KOPT-K1 (cell line): ENCODE data around the gene MORN5.

ENCODE experiments used
- H3K27ac ChIP-seq: fragments of 200-600 bp; sonication (generic); 2 replicates; pipeline ENCODE4 v1.5.1; 2016; ENCODE audit warnings: antibody characterized with exemption, mild to moderate bottlenecking, low read depth, low read length; ENCODE audit not compliant: poor library complexity, severe bottlenecking
- H3K36me3 ChIP-seq: fragments of 200-600 bp; sonication (generic); 2 replicates; pipeline ENCODE4 v1.5.1; 2017; ENCODE audit warnings: antibody characterized with exemption, mild to moderate bottlenecking, low read length, moderate library complexity; ENCODE audit not compliant: insufficient read depth
- H3K9me3 ChIP-seq: fragments of 200-600 bp; sonication (generic); 2 replicates; pipeline ENCODE4 v1.5.1; 2017; ENCODE audit warnings: antibody characterized with exemption, low read length, mild to moderate bottlenecking; ENCODE audit not compliant: insufficient read depth, poor library complexity, severe bottlenecking

MORN5 gene

GRCh38 chr9:122186777-122187470, 27.2 kb downstream of the MORN5 start:
- Histone ChIP-seq H3K27ac (no peak overlapping the region), H3K9me3 (no peaks in the 10 kb centered on the region)

GRCh38 chr9:122188369-122188768, 28.7 kb downstream of the MORN5 start:
- Histone ChIP-seq H3K36me3 (no peaks in the 10 kb centered on the region), H3K27ac (no peak overlapping the region), H3K9me3 (no peaks in the 10 kb centered on the region)

More at GRCh38 chr9:122186777-122187470, 27.2 kb downstream of the MORN5 start:
- no peaks in the 10 kb centered on the region for H3K36me3 ChIP-seq

- no peak overlapping the region for H3K27ac ChIP-seq
- H3K36me3 ChIP-seq = no peaks in the 10 kb centered on the region
- no peaks in the 10 kb centered on the region for H3K9me3 ChIP-seq
Observed at GRCh38 chr9:122190597-122191381, 31.1 kb downstream of the MORN5 start.

- H3K9me3 ChIP-seq = no peaks in the 10 kb centered on the region
- no peaks in the 10 kb centered on the region for H3K36me3 ChIP-seq
- no peak overlapping the region for H3K27ac ChIP-seq
Observed at GRCh38 chr9:122191584-122191983, 31.9 kb downstream of the MORN5 start.

GRCh38 chr9:122192261-122192875, 32.7 kb downstream of the MORN5 start:
- H3K27ac ChIP-seq = no peak overlapping the region
- no peaks in the 10 kb centered on the region for H3K36me3 ChIP-seq
- H3K9me3 ChIP-seq = no peaks in the 10 kb centered on the region

GRCh38 chr9:122192914-122193525, 33.3 kb downstream of the MORN5 start:
- H3K9me3 ChIP-seq = no peaks in the 10 kb centered on the region
- H3K27ac ChIP-seq = no peak overlapping the region
- no peaks in the 10 kb centered on the region for H3K36me3 ChIP-seq

GRCh38 chr9:122193651-122194050, 33.9 kb downstream of the MORN5 start:
- H3K9me3 ChIP-seq = no peaks in the 10 kb centered on the region
- no peaks in the 10 kb centered on the region for H3K36me3 ChIP-seq
- no peak overlapping the region for H3K27ac ChIP-seq

GRCh38 chr9:122195875-122196274, 36.2 kb downstream of the MORN5 start:
- H3K27ac ChIP-seq = no peak overlapping the region
- H3K9me3 ChIP-seq = no peaks in the 10 kb centered on the region
- H3K36me3 ChIP-seq = no peaks in the 10 kb centered on the region

GRCh38 chr9:122197426-122197825, 37.7 kb downstream of the MORN5 start:
- H3K9me3 ChIP-seq = no peaks in the 10 kb centered on the region
- no peaks in the 10 kb centered on the region for H3K36me3 ChIP-seq
- H3K27ac ChIP-seq = no peak overlapping the region

- Histone ChIP-seq H3K36me3 (no peaks in the 10 kb centered on the region), H3K27ac (no peak overlapping the region), H3K9me3 (no peaks in the 10 kb centered on the region)
Observed at GRCh38 chr9:122197882-122198281, 38.2 kb downstream of the MORN5 start.

GRCh38 chr9:122200960-122201595, 41.4 kb downstream of the MORN5 start:
- Histone ChIP-seq H3K9me3 (no peaks in the 10 kb centered on the region), H3K27ac (no peak overlapping the region), H3K36me3 (no peaks in the 10 kb centered on the region)

GRCh38 chr9:122201641-122202040, 41.9 kb downstream of the MORN5 start:
- H3K27ac ChIP-seq = no peak overlapping the region
- no peaks in the 10 kb centered on the region for H3K9me3 ChIP-seq
- no peaks in the 10 kb centered on the region for H3K36me3 ChIP-seq

GRCh38 chr9:122202111-122202510, 42.4 kb downstream of the MORN5 start:
- Histone ChIP-seq H3K9me3 (no peaks in the 10 kb centered on the region), H3K36me3 (no peaks in the 10 kb centered on the region), H3K27ac (no peak overlapping the region)

GRCh38 chr9:122204055-122204454, 44.3 kb downstream of the MORN5 start:
- no peak overlapping the region for H3K27ac ChIP-seq
- H3K9me3 ChIP-seq = no peaks in the 10 kb centered on the region
- no peaks in the 10 kb centered on the region for H3K36me3 ChIP-seq

- H3K27ac ChIP-seq = no peak overlapping the region
- no peaks in the 10 kb centered on the region for H3K9me3 ChIP-seq
- H3K36me3 ChIP-seq = no peaks in the 10 kb centered on the region
Observed at GRCh38 chr9:122204491-122204890, 44.8 kb downstream of the MORN5 start.
